ENCODE measurements around the gene ATF5. TPM values are rescaled to one million over a fixed set of nuclear protein-coding genes. Genes with fewer than 3 reads are reported as not detected.

Gene ATF5
- total and polyA plus RNA-seq, 2 of the 13 experiments (the other 11 are each of a cell fraction or from before 2014, with no cell fraction given), result 5.2 to 10.3 TPM

DNA sequence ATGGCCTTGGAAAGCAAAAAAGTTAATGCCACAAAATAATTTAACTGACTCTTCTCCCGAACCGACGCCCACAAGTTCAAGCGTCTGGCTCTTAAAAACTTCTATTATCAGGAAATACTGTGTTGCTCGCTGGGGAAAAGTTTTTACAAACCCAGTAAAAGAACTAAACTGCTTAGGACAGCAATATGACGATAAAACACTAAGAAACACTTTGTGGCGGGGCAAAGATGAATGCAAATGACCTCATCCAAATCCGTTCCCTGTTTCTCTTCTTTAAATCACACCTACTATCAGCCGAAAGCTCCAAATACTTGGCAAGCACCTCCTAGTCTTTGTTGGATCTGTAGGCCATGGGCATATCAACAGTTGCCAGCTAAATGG lies 27.1 kb downstream of the ATF5 start:
- Histone ChIP-seq H4K20me1 (ENCODE audit: insufficient read depth, low read length) (no peaks in the 10 kb centered on the region), H3K4me3 (replicated peaks in 1 of 3; ENCODE audit: insufficient read depth in 1 of 3, low read depth in 2 of 3, low read length in 3 of 3) (no peak overlapping the region), H2AFZ (ENCODE audit: low read length) (no peak overlapping the region), H3K9me3 (ENCODE audit: low read length) (no peaks in the 10 kb centered on the region), H3K9ac (ENCODE audit: insufficient read depth, low read depth, low read length) (no peak overlapping the region), H3K36me3 (replicated peaks in 1 of 2; ENCODE audit: control insufficient read depth in 1 of 2, insufficient read depth in 2 of 2, low read length in 2 of 2) (no peaks in the 10 kb centered on the region), H3K4me2 (ENCODE audit: low read depth, low read length) (no peak overlapping the region), H3K27me3 (ENCODE audit: control insufficient read depth in 1 of 2, insufficient read depth in 2 of 2, low read length in 2 of 2) (peaks cover 0 to 27% of the 10 kb centered on the region in 2 experiments; a peak in 3 of 5 replicates), H3K27ac (ENCODE audit: extremely low read length, insufficient read depth, low read length) (no peak overlapping the region), H3K4me1 (ENCODE audit: insufficient read depth, low read length) (peaks cover 64% of the 10 kb centered on the region), H3K79me2 (ENCODE audit: insufficient read depth, low read length) (no peaks in the 10 kb centered on the region)
- WGBS (ENCODE audit: low lambda C conversion rate), result 35% methylated on average over 9 of the region's 9 CpGs
- ChIA-PET POLR2A (no interaction called here), CTCF (ENCODE audit: low intra/inter-chr PET ratio, low total read pairs) (no interaction called here)
- TF ChIP-seq TFDP2 (CRISPR knock-in tag; IDR thresholded peaks at IDR 0.05) (no peak), ZZZ3 (CRISPR knock-in tag; IDR thresholded peaks at IDR 0.05; ENCODE audit: borderline replicate concordance) (no peak), ZFP36L2 (CRISPR knock-in tag; IDR thresholded peaks at IDR 0.05) (no peak), MAFK (conservative IDR thresholded peaks at IDR 0.05 in 1 of 2, IDR thresholded peaks at IDR 0.05 in 1 of 2; ENCODE audit: low read length in 2 of 2) (peak; percentile 17 to 62; a peak in 3 of 4 replicates), EED (CRISPR knock-in tag; IDR thresholded peaks at IDR 0.05) (no peak), KDM1A (CRISPR knock-in tag; IDR thresholded peaks at IDR 0.05) (no peak), ZNF776 (CRISPR knock-in tag; IDR thresholded peaks at IDR 0.05) (no peak), MAFF (IDR thresholded peaks at IDR 0.05; ENCODE audit: low read depth, low read length) (peak; percentile 52), TBX2 (CRISPR knock-in tag; IDR thresholded peaks at IDR 0.05; ENCODE audit: borderline replicate concordance) (no peak), BCL6 (CRISPR knock-in tag; IDR thresholded peaks at IDR 0.05) (no peak), KIAA2018 (CRISPR knock-in tag; IDR thresholded peaks at IDR 0.05; ENCODE audit: borderline replicate concordance) (no peak), ZMYM2 (CRISPR knock-in tag; IDR thresholded peaks at IDR 0.05) (no peak), HES4 (CRISPR knock-in tag; IDR thresholded peaks at IDR 0.05; ENCODE audit: borderline replicate concordance) (no peak), MEIS2 (CRISPR knock-in tag; IDR thresholded peaks at IDR 0.05) (no peak)
- DNase-seq (ENCODE audit: low spot score), result no peak
- intact Hi-C loops (cut with micrococcal nuclease; ENCODE audit: unreplicated experiment) (no loop called here), in situ Hi-C loops (cut with HindIII; ENCODE audit: extremely low pct_ligation_motif_present, low pct_unique_long_range_greater_than_20kb) (no loop called here)
- ATAC-seq, result no peak
- BruUV-seq (replicated peaks), result no TSS peak
- no peak for FAIRE-seq
